Epithelial cell of prostate (primary cell): Measurements from ENCODE around the gene WIPF1.
"Not testable (repeated sequence)": the region's sequence is repeated elsewhere in the genome, so short reads cannot be mapped to it uniquely, and the experiment has no call there.

ENCODE experiments used
- DNase-seq: peaks from one replicate; pipeline ENCODE4 v3.0.0-alpha.2; 2011; ENCODE audit warnings: low read depth, low spot score
- H3K27ac ChIP-seq: fragments of 450-650 bp; 2 replicates; pipeline ENCODE4 v1.5.1; 2017; ENCODE audit warnings: mild to moderate bottlenecking

The WIPF1 gene

GRCh38 chr2:174548646-174549045, 49.0 kb downstream of the WIPF1 start:
- not testable (repeated sequence) for DNase-seq, H3K27ac ChIP-seq

GRCh38 chr2:174548021-174548420, 49.6 kb downstream of the WIPF1 start:
- H3K27ac ChIP-seq, DNase-seq: not testable (repeated sequence)

GRCh38 chr2:174546519-174547506, 50.8 kb downstream of the WIPF1 start:
- no peak overlapping the region for H3K27ac ChIP-seq
- no peak for DNase-seq

GRCh38 chr2:174545240-174545639, 52.4 kb downstream of the WIPF1 start:
- no peak overlapping the region for H3K27ac ChIP-seq
- no peak for DNase-seq

- DNase-seq, result no peak
- H3K27ac ChIP-seq, result no peak overlapping the region
Measured at GRCh38 chr2:174544802-174545201, 52.8 kb downstream of the WIPF1 start.

- no peak for DNase-seq
- H3K27ac ChIP-seq, result no peak overlapping the region
Measured at GRCh38 chr2:174544156-174544555, 53.4 kb downstream of the WIPF1 start.

GRCh38 chr2:174540893-174541292, 56.7 kb downstream of the WIPF1 start:
- H3K27ac ChIP-seq, result no peak overlapping the region
- DNase-seq, result no peak

GRCh38 chr2:174535757-174536703, 61.6 kb downstream of the WIPF1 start:
- no peak overlapping the region for H3K27ac ChIP-seq
- no peak for DNase-seq

GRCh38 chr2:174535083-174535482, 62.5 kb downstream of the WIPF1 start:
- no peak overlapping the region for H3K27ac ChIP-seq
- no peak for DNase-seq

GRCh38 chr2:174529916-174530315, 67.7 kb downstream of the WIPF1 start:
- no peak for DNase-seq
- no peak overlapping the region for H3K27ac ChIP-seq

GRCh38 chr2:174527959-174528358, 69.6 kb downstream of the WIPF1 start:
- no peak overlapping the region for H3K27ac ChIP-seq
- no peak for DNase-seq

- H3K27ac ChIP-seq, result no peak overlapping the region
- DNase-seq, result no peak
Measured at GRCh38 chr2:174527101-174527721, 70.4 kb downstream of the WIPF1 start.

GRCh38 chr2:174524527-174524926, 73.1 kb downstream of the WIPF1 start:
- no peak overlapping the region for H3K27ac ChIP-seq
- no peak for DNase-seq

- DNase-seq, result no peak
- no peak overlapping the region for H3K27ac ChIP-seq
Measured at GRCh38 chr2:174522553-174522952, 75.1 kb downstream of the WIPF1 start.

GRCh38 chr2:174518395-174518794, 79.2 kb downstream of the WIPF1 start:
- no peak overlapping the region for H3K27ac ChIP-seq
- no peak for DNase-seq

GRCh38 chr2:174516501-174517378, 80.9 kb downstream of the WIPF1 start:
- H3K27ac ChIP-seq, result no peak overlapping the region
- DNase-seq, result no peak

- no peak overlapping the region for H3K27ac ChIP-seq
- no peak for DNase-seq
Measured at GRCh38 chr2:174512345-174512744, 85.3 kb downstream of the WIPF1 start.

- no peak overlapping the region for H3K27ac ChIP-seq
- DNase-seq, result no peak
Measured at GRCh38 chr2:174511580-174512260, 85.9 kb downstream of the WIPF1 start.
